Testis (tissue), 3 donors: Measurements from ENCODE around the gene LAMTOR1. TPM values are rescaled to one million over a fixed set of nuclear protein-coding genes. Genes with fewer than 3 reads are reported as not detected.

Source experiments
- DNase-seq: peaks from one replicate; pipeline ENCODE4 v3.0.0-alpha.2; 2019
- H3K27ac ChIP-seq, 2 donors: fragments of 200-600 bp; sonication (generic); one replicate each; pipeline ENCODE4 v1.5.1; 2019
- H3K27me3 ChIP-seq: fragments of 200-600 bp; sonication (generic); one replicate; pipeline ENCODE4 v1.5.1; 2019
- H3K36me3 ChIP-seq: fragments of 200-600 bp; sonication (generic); one replicate; pipeline ENCODE4 v1.5.1; 2017; ENCODE audit warnings: low read depth; ENCODE audit errors: missing control alignments
- H3K4me1 ChIP-seq: fragments of 200-600 bp; sonication (generic); one replicate; pipeline ENCODE4 v1.5.1; 2019
- H3K4me3 ChIP-seq, 2 donors: fragments of 200-600 bp; sonication (generic); one replicate each; pipeline ENCODE4 v1.5.1; 2017 to 2019
- H3K9me3 ChIP-seq: fragments of 200-600 bp; sonication (generic); one replicate; pipeline ENCODE4 v1.5.1; 2017
- POLR2A ChIP-seq: fragments of 450-650 bp; IDR thresholded peaks from one replicate; pipeline ENCODE4 v1.6.1; 2017; ENCODE audit warnings: antibody characterized with exemption, mild to moderate bottlenecking, moderate library complexity
- WGBS, 2 donors: methylation state at CpG; one replicate each; pipeline ENCODE4 v1.1.5; 2018; 5-methylcytosine and 5-hydroxymethylcytosine counted together
- intact Hi-C: fragments of 100-400 bp; cut with DNase I; formaldehyde crosslinking; loops from one replicate; pipeline ENCODE4 v1.15.1; 2023; ENCODE audit warnings: low total_unique reads
- microRNA-seq, 2 donors: library from miRNA; unstranded; fragments of <30 nt; microRNA quantifications; one replicate each; pipeline ENCODE4, GENCODE V29; 2016; ENCODE audit warnings: borderline number of aligned reads in 2 of 2, borderline replicate concordance in 1 of 2
- polyA plus RNA-seq: library from polyadenylated mRNA; stranded (reverse); fragments of 350-450 nt; fragmentation: Illumina TruSeq; extraction: RNeasy Lipid Tissue Mini Kit (QIAGEN cat#74804); gene quantifications from one replicate; pipeline ENCODE4 v1.2.3, GENCODE V29; 2014; ENCODE audit warnings: low read depth, low replicate concordance; ENCODE audit not compliant: insufficient read depth
- small RNA-seq, 2 donors: library from RNA; depleted of rRNA; stranded (forward); fragments of <200 nt; gene quantifications; one replicate each; pipeline ENCODE3, GENCODE V24; 2016
- total RNA-seq, 2 donors: library from RNA; depleted of rRNA; stranded (reverse); fragments of >200 nt; gene quantifications; one replicate each; pipeline ENCODE4 v1.2.3, GENCODE V29; 2016
- TF ChIP-seq, protein P1 (sequence below), 3 experiments: fragments of 450-650 bp in 2 of 3; fragments of 200-600 bp in 1 of 3; sonication (generic) in 1 of 3; IDR thresholded peaks; one replicate each; pipeline ENCODE4 v1.5.1; 2016 to 2019; ENCODE audit warnings: antibody characterized with exemption in 3 of 3, mild to moderate bottlenecking in 2 of 3, moderate library complexity in 1 of 3

LAMTOR1 gene
- total and polyA plus RNA-seq, 3 donors from 2014 or later: 86.9 to 107 (median 89.0) TPM

DNA sequence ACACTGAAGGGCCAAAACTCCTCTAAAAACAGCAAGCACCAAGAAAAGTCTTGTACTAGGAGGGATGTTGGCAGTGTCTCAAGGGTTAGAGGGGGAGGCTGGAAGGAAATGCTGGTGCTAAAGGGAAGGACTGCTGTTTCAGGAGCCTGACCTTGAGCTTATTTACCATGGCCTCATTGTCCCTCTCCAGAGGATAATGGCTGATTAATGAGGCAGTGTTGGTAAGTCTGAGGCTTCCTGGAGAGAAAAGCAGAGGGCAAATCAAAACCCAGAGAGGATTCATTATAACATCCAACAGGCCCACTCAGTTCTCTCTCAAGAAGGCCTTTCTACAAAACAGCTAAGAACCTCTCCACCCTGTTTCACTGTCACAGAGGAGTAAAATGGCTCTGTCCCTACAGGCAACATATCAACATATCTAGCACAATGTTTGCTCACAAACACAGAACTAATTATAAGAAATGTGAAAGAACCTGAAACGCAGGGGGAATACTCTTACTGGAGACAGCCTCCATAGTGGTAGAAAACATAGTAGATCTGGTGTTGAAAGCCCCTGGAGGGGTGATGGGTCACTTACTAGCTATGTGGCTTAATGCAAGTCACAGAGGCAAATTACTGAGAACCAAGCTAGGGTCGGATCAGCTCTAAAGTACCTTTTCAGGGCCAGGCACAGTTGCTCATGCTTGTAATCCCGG is 54.2 kb downstream of the LAMTOR1 start:
- TF ChIP-seq POLR2A: no peak
- TF ChIP-seq, protein P1, sequence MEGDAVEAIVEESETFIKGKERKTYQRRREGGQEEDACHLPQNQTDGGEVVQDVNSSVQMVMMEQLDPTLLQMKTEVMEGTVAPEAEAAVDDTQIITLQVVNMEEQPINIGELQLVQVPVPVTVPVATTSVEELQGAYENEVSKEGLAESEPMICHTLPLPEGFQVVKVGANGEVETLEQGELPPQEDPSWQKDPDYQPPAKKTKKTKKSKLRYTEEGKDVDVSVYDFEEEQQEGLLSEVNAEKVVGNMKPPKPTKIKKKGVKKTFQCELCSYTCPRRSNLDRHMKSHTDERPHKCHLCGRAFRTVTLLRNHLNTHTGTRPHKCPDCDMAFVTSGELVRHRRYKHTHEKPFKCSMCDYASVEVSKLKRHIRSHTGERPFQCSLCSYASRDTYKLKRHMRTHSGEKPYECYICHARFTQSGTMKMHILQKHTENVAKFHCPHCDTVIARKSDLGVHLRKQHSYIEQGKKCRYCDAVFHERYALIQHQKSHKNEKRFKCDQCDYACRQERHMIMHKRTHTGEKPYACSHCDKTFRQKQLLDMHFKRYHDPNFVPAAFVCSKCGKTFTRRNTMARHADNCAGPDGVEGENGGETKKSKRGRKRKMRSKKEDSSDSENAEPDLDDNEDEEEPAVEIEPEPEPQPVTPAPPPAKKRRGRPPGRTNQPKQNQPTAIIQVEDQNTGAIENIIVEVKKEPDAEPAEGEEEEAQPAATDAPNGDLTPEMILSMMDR (IDR thresholded peaks at IDR 0.05): no peak
- intact Hi-C loops: no loop called here
- WGBS, 2 donors: 71 to 83% methylated on average over 3 of the region's 3 CpGs
- Histone ChIP-seq H3K9me3 (no peaks in the 10 kb centered on the region), H3K27me3 (no peaks in the 10 kb centered on the region), H3K36me3 (no peaks in the 10 kb centered on the region), H3K4me3 (no peak overlapping the region), H3K4me1 (peaks cover 18% of the 10 kb centered on the region), H3K27ac (peak overlapping the region; percentile 74 to 77)
- peak; percentile 80 for DNase-seq

Small RNA genes lying within 50 kb of the gene (microRNA-seq; reads per million reads assigned to microRNA genes)
- gene MIR3165: 0 reads per million in 2 donors

Small RNA genes lying within 50 kb of the gene (small RNA-seq; reads per million reads assigned to genes)
- gene MIR3165: 0 reads per million in 2 donors
- 0 reads per million in 2 donors for gene RNU6-72P

Other genes starting within 250 kb of the LAMTOR1 start
- not detected for gene DEFB131B, start 224.8 kb downstream of the LAMTOR1 start, total RNA-seq
- not detected for gene DEFB131B, start 224.8 kb downstream of the LAMTOR1 start, polyA plus RNA-seq
- gene XNDC1N, start 174.7 kb downstream of the LAMTOR1 start, total RNA-seq: 10 to 100 TPM in 1 of 2 donors, 1 to 10 TPM in 1; 9.0 to 14.5 TPM
- 5.0 TPM for gene XNDC1N, start 174.7 kb downstream of the LAMTOR1 start, polyA plus RNA-seq
- 10 to 100 TPM; 51.7 to 72.5 TPM for gene RNF121, start 174.3 kb downstream of the LAMTOR1 start, total RNA-seq
- gene RNF121, start 174.3 kb downstream of the LAMTOR1 start, polyA plus RNA-seq: 54.4 TPM
- 10 to 100 TPM; 13.5 to 16.8 TPM for gene IL18BP, start 104.4 kb downstream of the LAMTOR1 start, total RNA-seq
- gene IL18BP, start 104.4 kb downstream of the LAMTOR1 start, polyA plus RNA-seq: 11.7 TPM
- gene NUMA1, start 22.8 kb downstream of the LAMTOR1 start, total RNA-seq: 100 to 1,000 TPM; 452 to 470 TPM
- gene NUMA1, start 22.8 kb downstream of the LAMTOR1 start, polyA plus RNA-seq: 186 TPM
- 10 to 100 TPM; 50.8 to 84.6 TPM for gene LRRC51, start 22.4 kb downstream of the LAMTOR1 start, total RNA-seq
- 200 TPM for gene LRRC51, start 22.4 kb downstream of the LAMTOR1 start, polyA plus RNA-seq
- under 1 TPM in 1 of 2 donors, not detected in 1; 0.43 TPM for gene TOMT, start 2.6 kb upstream of the LAMTOR1 start, total RNA-seq
- not detected for gene TOMT, start 2.6 kb upstream of the LAMTOR1 start, polyA plus RNA-seq
- gene ANAPC15, start 9.4 kb upstream of the LAMTOR1 start, total RNA-seq: 10 to 100 TPM; 61.9 to 66.1 TPM
- 103 TPM for gene ANAPC15, start 9.4 kb upstream of the LAMTOR1 start, polyA plus RNA-seq
- gene FOLR3, start 32.4 kb upstream of the LAMTOR1 start, total RNA-seq: under 1 TPM in 1 of 2 donors, not detected in 1; 0.55 TPM
- gene FOLR3, start 32.4 kb upstream of the LAMTOR1 start, polyA plus RNA-seq: 0.79 TPM
- gene FOLR1, start 88.8 kb upstream of the LAMTOR1 start, total RNA-seq: 1 to 10 TPM in 1 of 2 donors, not detected in 1; 1.2 TPM
- gene FOLR1, start 88.8 kb upstream of the LAMTOR1 start, polyA plus RNA-seq: 3.7 TPM
- gene FOLR2, start 113.5 kb upstream of the LAMTOR1 start, total RNA-seq: 1 to 10 TPM; 1.3 to 8.7 TPM
- 37.3 TPM for gene FOLR2, start 113.5 kb upstream of the LAMTOR1 start, polyA plus RNA-seq
- gene INPPL1, start 121.5 kb upstream of the LAMTOR1 start, total RNA-seq: 100 to 1,000 TPM; 120 to 132 TPM
- gene INPPL1, start 121.5 kb upstream of the LAMTOR1 start, polyA plus RNA-seq: 48.1 TPM
- 1 to 10 TPM; 1.3 to 2.0 TPM for gene PHOX2A, start 140.9 kb upstream of the LAMTOR1 start, total RNA-seq
- gene PHOX2A, start 140.9 kb upstream of the LAMTOR1 start, polyA plus RNA-seq: 1.6 TPM